ENCODE measurements around the gene CLIC6.
"Not testable (repeated sequence)": the region's sequence is repeated elsewhere in the genome, so short reads cannot be mapped to it uniquely, and the experiment has no call there.

CLIC6 gene

DNA sequence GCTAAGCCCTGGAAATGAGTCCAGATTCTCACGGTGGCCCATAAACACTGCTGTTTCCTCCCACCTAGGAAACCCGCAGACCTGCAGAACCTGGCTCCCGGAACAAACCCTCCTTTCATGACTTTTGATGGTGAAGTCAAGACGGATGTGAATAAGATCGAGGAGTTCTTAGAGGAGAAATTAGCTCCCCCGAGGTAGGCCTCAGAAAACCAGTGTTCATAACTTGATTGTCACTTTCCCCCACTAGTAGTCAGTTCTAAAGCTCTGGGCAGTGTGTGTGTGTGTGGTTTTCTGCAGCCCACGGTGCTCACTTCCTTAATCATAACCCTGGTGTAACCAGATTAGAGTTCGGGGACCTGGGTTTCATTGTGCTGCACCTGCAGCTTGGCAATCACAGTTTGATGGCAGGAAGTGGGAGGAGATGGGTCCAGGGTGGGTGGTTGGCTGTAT, 39.1 kb downstream of the CLIC6 start:
- 92% methylated on average over 8 of the region's 8 CpGs for WGBS
- Histone ChIP-seq H3K9ac (ENCODE audit: low read depth, low read length) (no peak overlapping the region), H3K27me3 (ENCODE audit: insufficient read depth, low read length) (no peaks in the 10 kb centered on the region), H3K27ac (ENCODE audit: low read depth, low read length) (no peak overlapping the region), H3K36me3 (ENCODE audit: insufficient read depth, low read length) (no peaks in the 10 kb centered on the region), H3K4me1 (ENCODE audit: insufficient read depth, low read length) (no peaks in the 10 kb centered on the region), H3K4me3 (ENCODE audit: low read length) (no peak overlapping the region), H3K9me3 (ENCODE audit: insufficient read depth, low read depth, low read length) (no peaks in the 10 kb centered on the region)

GRCh38 chr21:34713621-34714020, 44.8 kb downstream of the CLIC6 start:
- no peaks in the 10 kb centered on the region for H3K27me3 ChIP-seq (ENCODE audit: insufficient read depth, low read length)
- no peaks in the 10 kb centered on the region for H3K36me3 ChIP-seq (ENCODE audit: insufficient read depth, low read length)
- 69% methylated on average over 1 of the region's 1 CpG for WGBS
- no peak overlapping the region for H3K4me3 ChIP-seq (ENCODE audit: low read length)
- H3K4me1 ChIP-seq (ENCODE audit: insufficient read depth, low read length): peaks cover 3% of the 10 kb centered on the region; the same call in 1 of the 2 replicates
- no peak overlapping the region for H3K27ac ChIP-seq (ENCODE audit: low read depth, low read length)
- H3K9me3 ChIP-seq (ENCODE audit: insufficient read depth, low read depth, low read length): no peaks in the 10 kb centered on the region
- H3K9ac ChIP-seq (ENCODE audit: low read depth, low read length): no peak overlapping the region

- 94% methylated on average over 5 of the region's 5 CpGs for WGBS
- Histone ChIP-seq H3K4me3 (ENCODE audit: low read length) (no peak overlapping the region), H3K27ac (ENCODE audit: low read depth, low read length) (no peak overlapping the region), H3K36me3 (ENCODE audit: insufficient read depth, low read length) (no peaks in the 10 kb centered on the region), H3K4me1 (ENCODE audit: insufficient read depth, low read length) (peaks cover 3% of the 10 kb centered on the region; the same call in 1 of the 2 replicates), H3K9me3 (ENCODE audit: insufficient read depth, low read depth, low read length) (no peaks in the 10 kb centered on the region), H3K9ac (ENCODE audit: low read depth, low read length) (no peak overlapping the region), H3K27me3 (ENCODE audit: insufficient read depth, low read length) (no peaks in the 10 kb centered on the region)
Measured at GRCh38 chr21:34715518-34715917, 46.7 kb downstream of the CLIC6 start.

DNA sequence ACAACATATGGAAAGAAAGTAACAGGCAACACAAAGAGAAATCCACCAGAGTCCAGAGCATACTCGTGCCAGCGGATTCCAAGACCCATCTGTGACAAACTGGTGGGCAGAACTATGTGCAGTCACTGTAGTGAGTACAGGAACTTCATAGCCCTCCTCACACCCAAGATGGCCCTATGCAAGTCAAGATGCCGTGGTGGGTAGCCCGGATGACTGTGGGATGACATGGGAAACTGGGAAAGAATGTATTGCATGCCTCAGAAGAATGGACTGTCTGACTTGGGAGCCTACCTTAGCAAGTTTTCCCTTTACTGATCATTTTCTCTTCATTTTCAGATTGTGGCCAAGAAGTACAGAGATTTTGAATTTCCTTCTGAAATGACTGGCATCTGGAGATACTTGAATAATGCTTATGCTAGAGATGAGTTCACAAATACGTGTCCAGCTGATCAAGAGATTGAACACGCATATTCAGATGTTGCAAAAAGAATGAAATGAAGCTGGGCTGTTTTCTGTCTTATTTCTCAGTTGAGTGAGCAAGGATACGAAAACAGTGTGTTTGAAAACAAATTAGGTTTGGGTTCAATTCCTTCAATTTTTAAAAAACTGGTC, 47.3 kb downstream of the CLIC6 start:
- Histone ChIP-seq H3K4me3 (ENCODE audit: low read length) (no peak overlapping the region), H3K9me3 (ENCODE audit: insufficient read depth, low read depth, low read length) (no peaks in the 10 kb centered on the region), H3K9ac (ENCODE audit: low read depth, low read length) (no peak overlapping the region), H3K27ac (ENCODE audit: low read depth, low read length) (no peak overlapping the region), H3K4me1 (ENCODE audit: insufficient read depth, low read length) (peaks cover 3% of the 10 kb centered on the region; the same call in 1 of the 2 replicates), H3K36me3 (ENCODE audit: insufficient read depth, low read length) (no peaks in the 10 kb centered on the region), H3K27me3 (ENCODE audit: insufficient read depth, low read length) (no peaks in the 10 kb centered on the region)
- WGBS: 93% methylated on average over 7 of the region's 7 CpGs

- not testable (repeated sequence) for H3K4me3 ChIP-seq (ENCODE audit: low read length); H3K4me1 ChIP-seq (ENCODE audit: insufficient read depth, low read length); H3K9me3 ChIP-seq (ENCODE audit: insufficient read depth, low read depth, low read length); H3K27ac ChIP-seq (ENCODE audit: low read depth, low read length); H3K36me3 ChIP-seq (ENCODE audit: insufficient read depth, low read length); H3K27me3 ChIP-seq (ENCODE audit: insufficient read depth, low read length); H3K9ac ChIP-seq (ENCODE audit: low read depth, low read length)
- 84% methylated on average over 3 of the region's 3 CpGs for WGBS
Measured at GRCh38 chr21:34718529-34718928, 49.7 kb downstream of the CLIC6 start.

DNA sequence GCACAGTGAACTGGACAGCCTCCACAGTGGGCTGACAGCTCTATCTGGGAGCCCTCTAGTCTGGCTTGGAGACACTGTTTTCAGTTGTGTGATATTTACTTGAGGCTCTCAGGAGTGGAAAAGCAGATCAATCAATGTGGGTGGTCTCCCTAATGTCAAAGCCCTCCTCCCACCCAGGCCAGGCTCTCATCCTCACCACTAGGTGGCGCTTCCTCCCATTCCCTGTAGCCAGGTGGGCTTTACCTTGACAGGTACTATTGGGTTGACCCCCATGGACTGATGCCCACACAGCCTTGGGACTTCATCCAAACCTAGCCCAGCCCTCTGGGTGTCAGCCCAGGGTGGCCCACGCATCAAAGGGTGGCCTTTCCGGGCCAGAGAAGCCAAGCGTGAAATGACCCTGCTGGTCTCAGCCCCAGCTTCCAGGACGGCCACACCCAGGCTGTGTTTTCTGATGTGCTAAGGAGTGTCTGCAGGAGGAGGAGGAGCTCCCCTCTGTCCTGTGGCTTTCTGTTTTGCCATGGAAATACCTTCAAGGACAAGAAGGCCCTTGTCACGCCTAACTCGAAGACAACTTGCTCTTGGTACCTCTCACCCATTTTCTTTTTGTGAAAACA, 54.0 kb downstream of the CLIC6 start:
- Histone ChIP-seq H3K36me3 (ENCODE audit: insufficient read depth, low read length) (no peaks in the 10 kb centered on the region), H3K27ac (ENCODE audit: low read depth, low read length) (no peak overlapping the region)
- WGBS: 81% methylated on average over 7 of the region's 7 CpGs

GRCh38 chr21:34724131-34724856, 55.5 kb downstream of the CLIC6 start:
- Histone ChIP-seq H3K4me3 (ENCODE audit: low read length) (no peak overlapping the region), H3K9me3 (ENCODE audit: insufficient read depth, low read depth, low read length) (no peaks in the 10 kb centered on the region), H3K36me3 (ENCODE audit: insufficient read depth, low read length) (no peaks in the 10 kb centered on the region), H3K27ac (ENCODE audit: low read depth, low read length) (no peak overlapping the region), H3K4me1 (ENCODE audit: insufficient read depth, low read length) (peaks cover 6% of the 10 kb centered on the region; the same call in 1 of the 2 replicates), H3K9ac (ENCODE audit: low read depth, low read length) (no peak overlapping the region), H3K27me3 (ENCODE audit: insufficient read depth, low read length) (no peaks in the 10 kb centered on the region)
- 90% methylated on average over 2 of the region's 2 CpGs for WGBS

More for the DNA sequence above, 54.0 kb downstream of the CLIC6 start:
- no peaks in the 10 kb centered on the region for H3K4me1 ChIP-seq (ENCODE audit: insufficient read depth, low read length)
- H3K27me3 ChIP-seq (ENCODE audit: insufficient read depth, low read length): no peaks in the 10 kb centered on the region
- H3K9ac ChIP-seq (ENCODE audit: low read depth, low read length): no peak overlapping the region
- H3K9me3 ChIP-seq (ENCODE audit: insufficient read depth, low read depth, low read length): no peaks in the 10 kb centered on the region
- H3K4me3 ChIP-seq (ENCODE audit: low read length): no peak overlapping the region

GRCh38 chr21:34724857-34725195, 56.0 kb downstream of the CLIC6 start:
- H3K27me3 ChIP-seq (ENCODE audit: insufficient read depth, low read length): no peaks in the 10 kb centered on the region
- 95% methylated on average over 4 of the region's 4 CpGs for WGBS
- H3K9ac ChIP-seq (ENCODE audit: low read depth, low read length): no peak overlapping the region
- H3K4me1 ChIP-seq (ENCODE audit: insufficient read depth, low read length): peaks cover 6% of the 10 kb centered on the region; the same call in 1 of the 2 replicates
- no peak overlapping the region for H3K4me3 ChIP-seq (ENCODE audit: low read length)
- H3K27ac ChIP-seq (ENCODE audit: low read depth, low read length): no peak overlapping the region
- no peaks in the 10 kb centered on the region for H3K9me3 ChIP-seq (ENCODE audit: insufficient read depth, low read depth, low read length)
- no peaks in the 10 kb centered on the region for H3K36me3 ChIP-seq (ENCODE audit: insufficient read depth, low read length)

- WGBS: 89% methylated on average over 5 of the region's 5 CpGs
- H3K4me3 ChIP-seq (ENCODE audit: low read length): no peak overlapping the region
- no peaks in the 10 kb centered on the region for H3K9me3 ChIP-seq (ENCODE audit: insufficient read depth, low read depth, low read length)
- no peaks in the 10 kb centered on the region for H3K36me3 ChIP-seq (ENCODE audit: insufficient read depth, low read length)
- H3K27me3 ChIP-seq (ENCODE audit: insufficient read depth, low read length): no peaks in the 10 kb centered on the region
- H3K27ac ChIP-seq (ENCODE audit: low read depth, low read length): no peak overlapping the region
- no peak overlapping the region for H3K9ac ChIP-seq (ENCODE audit: low read depth, low read length)
- peaks cover 6% of the 10 kb centered on the region; the same call in 1 of the 2 replicates for H3K4me1 ChIP-seq (ENCODE audit: insufficient read depth, low read length)
Measured at GRCh38 chr21:34726627-34727337, 58.0 kb downstream of the CLIC6 start.

DNA sequence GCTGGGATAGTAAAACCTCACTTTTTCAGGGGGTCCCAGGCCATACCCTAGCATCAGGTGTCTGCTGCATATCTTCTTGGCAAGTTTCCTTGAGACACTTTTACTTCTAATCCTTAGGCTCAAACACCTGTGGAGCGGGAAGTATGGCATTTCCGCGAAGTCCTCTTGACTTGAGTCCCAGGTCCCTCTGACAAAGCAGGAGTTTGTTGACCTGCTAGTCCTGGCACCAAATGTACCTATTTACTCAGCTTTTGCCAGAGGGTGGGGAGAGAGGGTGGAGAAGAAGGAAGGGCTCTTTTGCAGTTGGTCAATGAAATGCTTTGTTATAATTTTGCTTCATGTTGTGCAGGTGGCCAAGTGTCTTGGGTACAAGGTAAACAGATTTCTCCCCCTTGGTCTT, 59.7 kb downstream of the CLIC6 start:
- Histone ChIP-seq H3K4me3 (ENCODE audit: low read length) (no peak overlapping the region), H3K4me1 (ENCODE audit: insufficient read depth, low read length) (peaks cover 6% of the 10 kb centered on the region; the same call in 1 of the 2 replicates), H3K27me3 (ENCODE audit: insufficient read depth, low read length) (no peaks in the 10 kb centered on the region), H3K9me3 (ENCODE audit: insufficient read depth, low read depth, low read length) (no peaks in the 10 kb centered on the region), H3K36me3 (ENCODE audit: insufficient read depth, low read length) (no peaks in the 10 kb centered on the region), H3K27ac (ENCODE audit: low read depth, low read length) (no peak overlapping the region), H3K9ac (ENCODE audit: low read depth, low read length) (no peak overlapping the region)
- 93% methylated on average over 3 of the region's 3 CpGs for WGBS

- H3K9ac ChIP-seq (ENCODE audit: low read depth, low read length): no peak overlapping the region
- WGBS: 94% methylated on average over 7 of the region's 7 CpGs
- no peaks in the 10 kb centered on the region for H3K27me3 ChIP-seq (ENCODE audit: insufficient read depth, low read length)
- H3K4me1 ChIP-seq (ENCODE audit: insufficient read depth, low read length): peaks cover 6% of the 10 kb centered on the region; the same call in 1 of the 2 replicates
- no peak overlapping the region for H3K4me3 ChIP-seq (ENCODE audit: low read length)
- H3K9me3 ChIP-seq (ENCODE audit: insufficient read depth, low read depth, low read length): no peaks in the 10 kb centered on the region
- no peaks in the 10 kb centered on the region for H3K36me3 ChIP-seq (ENCODE audit: insufficient read depth, low read length)
- no peak overlapping the region for H3K27ac ChIP-seq (ENCODE audit: low read depth, low read length)
Measured at GRCh38 chr21:34730194-34730593, 61.4 kb downstream of the CLIC6 start.

Data from HUES64 (cell line).